GM21381 (cell line): ENCODE results near the gene ACAD10.
"Not testable (repeated sequence)": the region's sequence is repeated elsewhere in the genome, so short reads cannot be mapped to it uniquely, and the experiment has no call there.

Experiments
- ATAC-seq: cut with Tn5 transposase; IDR thresholded peaks from one replicate; pipeline ENCODE4 v1.9.1; 2021; ENCODE audit warnings: mild to moderate bottlenecking, moderate library complexity; ENCODE audit not compliant: unreplicated experiment

Gene ACAD10

DNA sequence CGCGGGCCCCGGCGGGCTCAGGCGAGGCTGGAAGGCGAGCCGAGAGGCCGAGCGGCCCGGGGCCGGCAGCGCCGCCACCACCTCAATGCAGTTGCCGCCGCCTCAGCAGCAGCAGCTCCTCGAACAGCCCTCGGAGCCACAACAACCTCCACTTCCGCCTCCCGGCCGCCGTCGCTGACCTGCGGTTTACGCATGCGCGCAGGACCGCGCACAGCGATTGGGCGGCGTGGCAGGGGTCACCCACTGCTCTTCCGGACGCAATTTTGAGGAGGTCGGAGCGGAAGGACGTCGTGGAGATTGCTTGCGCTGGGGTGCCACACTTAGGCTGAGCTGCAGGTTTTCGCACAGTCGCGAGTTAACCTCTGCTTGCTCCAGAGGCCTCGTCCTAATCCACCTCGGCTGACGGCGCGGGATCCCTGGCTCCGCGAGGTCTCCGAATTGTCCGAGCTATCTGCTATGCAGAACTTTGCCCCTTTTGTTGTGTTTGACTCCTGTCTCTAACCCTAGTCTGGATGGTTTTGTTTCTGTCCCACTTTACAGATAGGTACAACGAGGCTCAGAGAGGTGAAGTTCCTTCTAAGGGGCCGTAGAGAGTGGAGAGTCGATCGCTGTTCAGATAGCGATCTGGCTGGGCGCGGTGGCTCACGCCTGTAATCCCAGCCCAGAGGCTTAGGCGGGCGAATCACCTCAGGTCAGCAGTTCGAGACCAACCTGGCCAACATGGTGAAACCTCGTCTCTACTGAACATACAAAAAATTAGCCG, at the start of gene ACAD10, which contains the start of gene BRAP:
ACAD10 (plus strand) TSS at position 243 of the 763 bp plus-strand sequence. CDS start 6,657 bp downstream, outside the sequence.
BRAP (minus strand) TSS at position 146 of the 763 bp plus-strand sequence. CDS start 164 bp downstream, outside the sequence.
- peak; percentile 90 for ATAC-seq

DNA sequence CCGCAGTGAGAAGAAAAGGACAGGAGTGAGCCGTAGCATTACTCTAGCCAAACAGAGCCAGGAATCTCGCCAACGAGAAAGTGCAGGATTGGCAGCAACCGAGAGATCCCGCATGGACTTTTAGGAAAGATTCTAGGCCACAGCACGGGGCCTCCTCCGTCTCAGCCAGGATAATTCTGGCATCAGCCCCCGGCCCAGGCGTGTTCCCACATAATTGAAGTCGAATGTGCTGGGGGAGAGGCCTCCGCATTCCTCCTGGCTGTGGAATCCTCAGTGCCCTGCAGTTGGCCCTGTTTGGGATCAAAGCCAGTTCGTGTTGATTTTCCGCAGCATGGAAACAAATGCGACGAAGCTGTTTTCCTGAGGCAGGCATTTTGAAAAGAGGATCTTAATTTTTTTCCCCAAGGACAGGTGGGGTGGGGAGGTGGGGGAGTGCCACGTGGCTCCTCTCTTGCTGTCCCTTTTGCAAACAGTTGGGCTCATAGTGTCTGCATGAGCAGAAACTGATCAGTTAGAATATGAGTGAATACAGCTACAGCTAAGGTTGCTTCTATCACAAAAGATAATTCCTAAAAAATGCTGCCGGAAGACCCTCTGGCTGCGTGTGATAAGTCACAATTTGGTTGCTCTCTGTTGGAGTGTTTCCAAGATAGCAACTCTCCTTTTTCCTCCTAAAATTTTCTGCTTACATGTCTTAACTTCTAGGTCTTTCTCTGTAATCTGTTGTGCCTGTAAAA, 49.5 kb upstream of the ACAD10 start:
- no peak for ATAC-seq

DNA sequence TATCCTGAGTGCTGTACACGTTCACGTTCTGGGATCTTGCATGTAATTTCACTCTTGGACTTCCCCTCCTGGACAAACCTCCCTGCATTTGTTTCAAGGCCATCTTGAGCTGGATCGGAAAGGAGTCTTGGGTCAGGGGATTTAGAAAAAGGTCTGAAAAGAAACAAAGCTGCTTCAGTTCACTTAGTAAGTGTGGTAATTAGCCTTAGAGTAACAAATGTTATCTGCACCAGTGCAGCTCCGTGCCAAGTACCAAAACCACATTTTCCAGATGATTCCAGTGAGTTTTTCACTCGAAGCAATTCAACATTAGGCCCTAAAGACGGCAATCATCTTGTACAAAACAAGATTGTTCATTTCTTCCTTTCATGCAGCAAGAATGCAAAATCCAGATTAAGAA, 47.3 kb upstream of the ACAD10 start:
- ATAC-seq = no peak

DNA sequence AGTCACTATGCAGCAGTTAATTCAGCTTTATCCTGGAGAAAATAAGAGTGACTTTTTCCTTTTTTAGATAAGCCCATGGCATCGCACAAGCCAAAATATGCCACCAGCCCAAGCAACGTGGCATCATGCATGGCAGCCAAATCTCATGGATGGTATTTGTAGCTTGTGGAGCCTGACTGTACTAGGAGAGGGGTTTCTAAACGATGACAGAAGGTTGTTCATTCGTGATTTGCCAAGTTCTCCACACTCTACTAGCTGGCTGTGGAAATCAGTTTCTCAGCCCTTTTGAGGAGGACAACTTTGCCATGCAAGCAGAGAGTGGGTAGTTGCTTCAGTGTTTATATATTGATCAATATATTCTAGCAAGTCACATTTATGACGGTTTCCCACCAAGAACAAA, 45.3 kb upstream of the ACAD10 start:
- ATAC-seq = no peak

DNA sequence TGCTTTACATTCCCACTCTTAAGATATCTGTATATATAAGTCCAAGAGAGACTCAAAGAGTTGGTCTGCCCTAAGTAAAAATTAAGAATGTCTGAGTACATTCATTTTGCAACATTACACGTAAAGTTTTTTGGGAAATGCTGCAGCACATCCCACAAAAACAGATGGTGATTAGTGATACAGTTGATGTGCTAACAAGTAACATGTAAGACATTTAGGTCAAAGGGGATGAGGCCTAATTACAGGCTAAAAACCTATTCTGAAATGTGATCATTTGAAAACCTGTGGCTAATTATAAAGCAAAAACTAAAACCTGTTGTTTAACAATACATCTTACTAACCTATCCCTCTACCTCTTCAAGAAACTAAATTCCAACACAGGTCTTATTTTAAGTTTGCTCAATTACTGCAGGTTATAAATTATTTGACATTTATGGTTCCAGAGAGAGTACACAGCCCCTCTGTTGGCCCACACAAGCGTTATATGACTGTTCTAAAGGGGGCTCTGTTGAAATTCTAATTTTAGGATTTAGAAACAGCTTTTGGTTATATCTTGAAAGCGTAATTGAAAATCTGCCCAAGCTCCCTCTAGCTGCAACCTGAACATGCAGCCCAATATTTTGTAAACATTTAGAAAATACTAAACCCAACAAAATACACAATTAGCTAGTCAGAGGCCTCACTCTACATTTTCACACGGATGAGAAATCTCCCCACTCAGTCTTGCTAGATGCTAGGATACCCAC, 43.0 kb upstream of the ACAD10 start:
- no peak for ATAC-seq

DNA sequence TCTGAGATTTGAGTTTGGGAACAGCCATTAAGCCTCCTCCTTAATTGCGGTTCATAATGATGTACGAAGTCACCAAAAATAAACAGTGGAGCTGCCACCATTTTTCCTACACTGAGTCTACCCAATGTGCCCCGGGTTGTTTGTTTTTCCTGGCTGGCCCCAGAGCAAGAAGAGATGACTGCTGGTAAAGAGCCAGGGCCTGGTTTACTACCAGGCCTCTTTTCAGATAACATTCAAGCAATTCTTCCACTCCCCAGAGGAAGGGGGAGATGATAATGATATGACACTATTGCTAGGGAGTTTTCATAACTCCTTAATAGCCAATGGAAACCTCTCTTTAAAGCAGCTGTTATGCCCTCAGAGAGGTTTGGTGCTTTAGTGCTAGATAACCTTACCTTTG, 42.4 kb upstream of the ACAD10 start:
- ATAC-seq = no peak

DNA sequence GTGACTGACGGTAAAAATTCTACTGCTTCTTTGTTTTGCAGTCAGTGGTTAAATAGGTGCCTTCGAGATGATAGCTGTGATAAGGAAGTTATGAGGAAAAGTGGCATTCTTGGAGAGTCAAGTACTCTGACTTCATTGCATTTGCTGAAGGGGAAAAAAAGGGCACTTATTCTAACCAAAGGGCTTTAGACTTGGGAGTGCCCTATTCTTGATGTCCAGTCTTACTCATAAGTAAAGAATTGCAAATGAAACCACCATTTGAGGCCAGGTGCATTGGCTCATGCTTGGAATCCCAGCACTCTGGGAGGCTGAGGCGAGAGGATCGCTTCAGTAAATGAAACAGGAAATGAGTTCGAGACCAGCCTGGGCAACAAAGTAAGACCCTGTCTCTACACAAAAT, 40.4 kb upstream of the ACAD10 start:
- ATAC-seq = no peak

DNA sequence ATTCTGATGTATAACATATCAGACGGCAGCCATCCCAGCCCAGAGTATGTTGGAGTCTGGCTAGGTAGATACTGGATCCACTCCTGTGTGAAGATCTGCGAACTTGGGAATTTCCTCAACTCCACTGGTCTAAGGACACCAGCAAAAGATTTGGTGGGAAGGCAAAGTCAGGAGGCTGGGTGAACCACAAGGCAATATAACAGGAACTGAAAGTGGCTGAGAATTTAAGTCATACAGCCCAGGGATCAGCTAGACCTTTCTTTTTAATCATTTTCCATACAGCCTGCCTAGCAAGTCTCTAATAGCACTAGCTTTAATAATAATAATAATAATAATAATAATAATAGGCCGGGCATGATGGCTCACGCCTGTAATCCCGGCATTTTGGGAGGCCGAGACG, 34.9 kb upstream of the ACAD10 start:
- ATAC-seq = no peak

DNA sequence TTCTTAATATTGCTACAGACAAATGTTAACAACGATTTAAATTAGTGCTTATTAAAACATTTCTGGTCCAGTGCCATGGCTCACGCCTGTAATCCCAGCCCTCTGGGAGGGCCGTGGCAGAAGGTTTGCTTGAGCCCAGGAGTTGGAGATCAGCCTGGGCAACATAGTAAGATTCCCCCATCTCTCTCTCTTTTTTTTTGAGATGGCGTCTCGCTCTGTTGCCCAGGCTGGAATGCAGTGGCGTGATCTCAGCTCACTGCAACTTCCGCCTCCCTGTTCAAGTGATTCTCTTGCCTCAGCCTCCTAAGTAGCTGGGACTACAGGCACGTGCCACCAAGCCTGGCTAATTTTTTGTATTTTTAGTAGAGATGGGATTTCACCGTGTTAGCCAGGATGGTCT, 33.3 kb upstream of the ACAD10 start:
- not testable (repeated sequence) for ATAC-seq

DNA sequence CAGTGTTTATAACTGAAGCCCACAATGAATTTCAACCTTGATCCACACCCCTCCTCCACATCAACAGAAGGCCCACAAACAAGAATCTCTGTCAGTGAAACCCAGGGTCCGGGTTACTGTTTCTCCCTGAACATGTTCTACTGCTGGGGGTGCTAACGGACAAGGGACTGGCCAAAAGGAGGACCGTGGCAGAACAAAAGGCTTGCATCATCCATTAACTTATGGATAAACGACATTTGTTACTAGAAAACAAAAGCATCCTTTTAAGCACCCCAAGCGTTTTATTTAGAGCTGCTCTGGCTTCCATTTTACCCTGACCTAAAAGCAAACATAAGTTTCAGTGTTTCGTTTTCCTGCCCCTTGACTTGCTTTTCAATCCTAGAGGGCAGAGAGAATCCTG, 32.3 kb upstream of the ACAD10 start:
- no peak for ATAC-seq

DNA sequence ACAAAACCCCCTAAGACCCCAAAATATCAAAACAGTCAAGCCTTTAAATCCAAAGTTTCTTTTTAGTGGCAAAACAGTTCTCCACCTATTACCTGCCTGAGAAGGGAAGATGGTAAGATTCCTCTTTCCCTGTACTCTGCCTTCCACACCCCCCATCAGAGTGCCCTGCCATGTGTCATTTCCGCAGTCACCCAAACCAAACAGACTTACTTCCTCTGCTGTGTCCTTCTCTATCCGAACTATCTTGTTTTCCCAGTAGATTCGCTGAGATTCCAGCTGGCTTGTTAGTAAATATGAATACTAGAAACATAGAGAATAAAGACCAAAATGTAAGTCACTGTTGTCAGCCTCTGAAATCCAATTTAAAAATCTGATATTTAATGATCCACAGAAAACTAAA, 30.5 kb upstream of the ACAD10 start:
- ATAC-seq = no peak

DNA sequence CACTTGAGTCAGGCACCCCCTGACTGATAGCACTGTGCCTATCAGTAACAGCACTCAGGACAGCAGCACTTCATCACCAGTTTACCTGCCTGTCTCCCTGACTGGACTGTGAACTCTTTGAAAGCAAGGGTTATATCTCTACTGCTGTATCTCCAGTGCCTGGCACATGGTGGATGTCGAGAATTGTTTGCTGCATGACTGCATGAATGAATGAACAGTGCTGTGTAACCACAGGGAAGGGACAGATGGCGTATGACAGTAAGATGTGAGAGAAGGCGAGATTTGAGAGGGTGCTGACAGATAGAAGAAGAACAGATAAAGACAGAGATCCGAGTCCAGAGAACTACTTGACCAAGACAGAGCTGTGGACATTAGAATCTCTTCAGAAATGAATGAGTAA, 29.8 kb upstream of the ACAD10 start:
- ATAC-seq = no peak

DNA sequence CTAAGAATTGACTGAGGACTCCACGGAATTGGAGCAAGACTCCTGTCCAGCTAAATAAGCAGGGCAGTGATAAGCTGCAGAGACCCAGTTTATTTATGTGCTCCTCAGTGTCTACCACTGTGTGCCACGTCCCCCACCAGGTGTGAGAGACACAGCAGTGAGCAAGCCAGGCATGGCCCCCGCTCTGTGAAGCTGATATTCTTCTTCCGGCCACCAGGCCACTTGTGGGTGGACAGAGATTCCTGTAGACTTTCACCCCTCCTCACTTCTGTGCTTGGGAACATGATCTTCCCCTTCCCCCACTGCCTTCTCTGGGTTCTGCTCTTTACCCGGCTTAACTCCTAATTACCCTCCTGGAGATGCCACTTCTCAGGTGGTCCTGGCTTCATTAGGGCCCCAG, 21.4 kb upstream of the ACAD10 start:
- ATAC-seq = no peak

DNA sequence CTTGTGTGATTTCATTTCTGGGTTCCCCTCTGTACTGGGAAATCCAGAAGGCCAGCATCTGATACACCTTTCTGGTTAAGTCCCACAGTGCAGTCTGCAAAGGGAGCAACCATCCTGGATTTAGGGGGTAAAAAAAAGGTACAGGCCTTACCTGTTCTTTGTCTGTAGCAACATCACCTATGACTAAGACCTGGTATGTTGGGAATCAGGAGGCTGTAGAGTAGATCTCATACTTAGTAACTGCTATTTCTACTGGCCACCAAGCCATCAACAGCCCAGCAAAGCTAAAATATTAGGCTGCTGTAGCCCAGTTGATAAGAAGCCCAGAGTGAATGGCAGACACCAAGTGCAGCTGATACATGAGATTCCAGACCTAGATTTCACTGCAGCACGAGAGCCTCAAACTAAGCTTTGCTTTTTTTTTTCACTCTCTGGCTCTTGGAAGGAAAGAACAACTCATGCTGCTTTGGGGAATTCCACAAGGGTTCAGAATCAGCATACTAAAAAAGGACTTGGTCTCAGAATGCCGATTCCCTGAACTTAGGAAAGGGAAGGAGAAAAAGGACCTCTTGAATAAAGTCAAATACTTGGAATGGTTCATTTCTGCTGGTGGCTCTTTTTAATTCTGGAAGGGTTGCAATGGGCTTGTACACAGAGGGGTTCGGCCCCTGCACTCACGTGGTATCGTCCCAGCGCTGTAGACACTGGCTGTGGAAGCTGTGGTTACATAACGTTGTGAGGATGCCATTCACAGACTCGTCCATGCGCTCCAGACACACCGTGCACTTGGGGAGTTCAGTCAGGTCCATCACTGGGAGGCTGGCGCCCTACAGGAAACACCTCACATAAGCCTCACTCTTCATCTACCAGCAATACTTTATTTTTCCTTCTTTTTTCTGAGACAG, 20.6 kb upstream of the ACAD10 start:
- ATAC-seq = no peak

DNA sequence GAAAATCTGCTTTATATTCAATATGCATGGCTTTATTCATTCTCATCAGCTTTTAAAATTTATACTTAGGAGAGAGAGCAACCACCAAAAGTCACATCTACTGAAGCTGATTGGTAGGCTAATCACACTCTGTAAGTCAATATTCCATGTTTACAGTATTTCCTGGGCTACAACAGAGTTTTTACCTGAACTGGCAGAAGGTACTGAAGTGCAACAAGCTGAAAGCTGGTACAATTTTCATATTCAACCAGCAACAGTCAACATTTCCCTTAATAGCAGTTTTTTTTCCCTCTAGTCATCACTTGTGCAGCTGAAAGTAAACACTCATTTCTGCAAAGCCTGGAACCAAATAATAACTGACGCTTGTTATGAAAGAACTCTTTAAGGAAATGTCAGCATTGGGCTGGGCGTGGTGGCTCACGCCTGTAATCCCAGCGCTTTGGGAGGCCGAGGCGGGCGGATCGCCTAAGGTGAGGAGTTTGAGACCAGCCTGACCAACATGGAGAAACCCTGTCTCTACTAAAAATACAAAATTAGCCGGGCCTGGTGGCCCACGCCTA, 13.0 kb upstream of the ACAD10 start:
- ATAC-seq = no peak

DNA sequence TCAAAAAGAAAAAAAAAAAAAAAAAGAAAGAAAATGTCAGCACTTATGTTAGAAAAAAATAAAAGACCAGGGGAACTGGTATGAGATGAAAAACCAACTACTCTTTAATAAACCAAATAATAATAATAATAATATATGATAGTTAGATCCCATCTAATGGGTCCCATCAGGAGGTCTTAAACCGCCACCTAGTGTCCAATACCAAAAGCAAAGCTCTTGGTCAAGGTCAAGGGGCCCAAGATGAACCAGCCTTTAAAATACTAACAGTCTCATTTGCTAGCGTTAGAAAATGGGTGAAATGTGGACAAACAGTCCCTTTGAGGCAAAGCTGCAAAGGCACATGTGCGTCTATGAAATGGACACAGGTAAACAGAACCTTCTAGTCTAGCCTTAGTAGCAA, 12.3 kb upstream of the ACAD10 start:
- no peak for ATAC-seq

DNA sequence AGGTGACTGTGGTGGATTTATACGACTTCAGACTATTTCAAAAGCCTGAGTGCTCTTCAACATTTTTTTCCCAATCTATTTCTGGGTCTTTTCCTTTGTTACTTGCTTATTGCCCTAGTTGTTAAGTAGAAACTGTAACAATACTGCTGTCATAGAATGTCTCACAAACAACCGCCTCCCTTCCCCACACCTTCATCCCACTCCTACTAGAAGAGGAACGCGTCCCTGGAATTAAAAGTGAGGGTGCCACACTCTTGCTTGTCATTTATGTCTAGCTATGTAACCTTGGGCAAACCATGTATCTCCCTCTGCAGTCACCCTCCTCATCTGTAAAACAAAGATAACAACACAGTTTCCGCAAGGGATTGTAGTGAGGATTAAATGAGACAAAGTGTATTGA, 8.7 kb upstream of the ACAD10 start:
- ATAC-seq = no peak

DNA sequence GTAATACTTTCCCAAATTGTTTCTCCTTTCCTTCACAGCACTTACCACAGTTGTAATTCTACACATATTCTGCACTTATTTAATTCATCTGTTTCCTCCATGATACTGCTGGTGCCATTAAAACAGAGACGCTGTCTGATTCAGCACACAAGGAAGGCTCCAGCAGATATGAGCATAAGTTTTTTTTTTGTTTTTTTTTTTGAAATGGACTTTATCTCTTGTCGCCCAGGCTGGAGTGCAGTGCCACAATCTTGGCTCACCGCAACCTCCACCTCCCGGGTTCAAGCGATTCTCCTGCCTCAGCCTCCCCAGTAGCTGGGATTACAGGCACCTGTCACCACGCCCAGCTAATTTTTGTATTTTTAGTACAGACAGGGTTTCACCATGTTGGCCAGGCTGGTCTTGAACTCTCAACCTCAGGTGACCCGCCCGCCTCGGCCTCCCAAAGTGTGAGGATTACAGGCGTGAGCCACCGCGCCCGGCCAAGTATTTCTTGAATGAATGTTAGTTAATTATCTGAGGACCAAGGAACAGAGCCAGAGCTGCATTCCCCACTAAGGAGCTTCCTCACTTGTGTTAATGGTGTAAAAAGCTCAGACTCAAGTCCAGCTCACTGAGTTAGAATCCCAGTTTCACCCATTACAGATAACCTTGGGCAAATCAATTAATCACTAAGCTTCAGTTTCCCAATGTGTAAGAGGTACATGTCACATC, 1.2 kb upstream of the ACAD10 start:
- not testable (repeated sequence) for ATAC-seq

DNA sequence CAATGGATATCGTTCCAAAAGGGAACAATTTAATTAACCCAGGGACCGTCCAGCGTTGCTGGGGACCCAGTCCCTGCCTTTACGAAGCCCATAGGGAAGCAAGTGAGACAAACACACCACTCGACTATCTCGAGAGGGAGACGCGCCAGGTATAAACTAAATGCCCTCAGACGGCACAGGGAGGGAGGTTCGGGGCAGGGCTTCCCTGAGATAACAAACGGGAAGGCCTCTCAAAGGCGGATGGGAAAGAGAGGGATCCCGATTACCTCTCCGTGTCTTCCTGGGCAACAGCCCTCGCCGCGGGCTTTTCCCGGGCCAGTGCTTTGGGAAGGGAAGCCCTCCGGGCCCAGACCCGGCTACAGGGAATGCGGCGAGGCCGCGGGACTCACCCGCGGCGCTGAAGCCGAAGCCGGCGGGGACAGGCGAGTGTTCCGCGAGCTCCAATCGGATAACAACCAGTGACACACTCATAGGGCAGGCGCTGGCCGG, 487 bp upstream of the ACAD10 start:
- ATAC-seq = peak; percentile 5
